ENCODE measurements around the gene COL4A1. TPM values are rescaled to one million over a fixed set of nuclear protein-coding genes. Genes with fewer than 3 reads are reported as not detected.

Gene COL4A1
- total and polyA plus RNA-seq, 12 donors = 83.3 to 342 (median 147) TPM

GRCh38 chr13:110290153-110290552 lies 16.8 kb downstream of the COL4A1 start:
- Histone ChIP-seq H3K4me1 (peaks cover 30 to 84% (median 64%) of the 10 kb centered on the region in 9 donors), H3K27me3 (no peaks in the 10 kb centered on the region), H3K27ac (no peak overlapping the region), H3K4me3 (no peak overlapping the region), H3K9me3 (no peaks in the 10 kb centered on the region), H3K36me3 (peaks cover 0 to 48% (median 0%) of the 10 kb centered on the region in 9 donors)
- no peak for TF ChIP-seq CTCF (IDR thresholded peaks at IDR 0.05)
- WGBS, 2 donors = 89% methylated on average over 10 of the region's 10 CpGs
- intact Hi-C loops (cut with DNase I) = no loop called here
- ATAC-seq = no peak
- DNase-seq = no peak

- Histone ChIP-seq H3K4me1 (peaks cover 32 to 84% (median 65%) of the 10 kb centered on the region in 9 donors), H3K4me3 (no peak overlapping the region), H3K27ac (no peak overlapping the region), H3K36me3 (peaks cover 0 to 52% (median 0%) of the 10 kb centered on the region in 9 donors), H3K27me3 (no peaks in the 10 kb centered on the region), H3K9me3 (no peaks in the 10 kb centered on the region)
- intact Hi-C loops (cut with DNase I) = no loop called here
- 89 to 96% methylated on average over 11 of the region's 11 CpGs for WGBS, 2 donors
- TF ChIP-seq CTCF (IDR thresholded peaks at IDR 0.05) = no peak
- no peak for ATAC-seq
- DNase-seq = no peak
Observed at GRCh38 chr13:110289661-110290060, 17.3 kb downstream of the COL4A1 start.

- no peak for DNase-seq
- H3K9me3 ChIP-seq = no peaks in the 10 kb centered on the region
- no peak for TF ChIP-seq CTCF (IDR thresholded peaks at IDR 0.05)
- no peak overlapping the region for H3K4me3 ChIP-seq
- no peaks in the 10 kb centered on the region for H3K27me3 ChIP-seq
- no peak overlapping the region for H3K27ac ChIP-seq
- H3K36me3 ChIP-seq = peaks cover 0 to 53% (median 0%) of the 10 kb centered on the region in 9 donors
- ATAC-seq = no peak
- WGBS, 2 donors = 84 to 86% methylated on average over 9 of the region's 9 CpGs
- intact Hi-C loops (cut with DNase I) = no loop called here
- H3K4me1 ChIP-seq = peaks cover 34 to 84% (median 65%) of the 10 kb centered on the region in 9 donors
Observed at GRCh38 chr13:110289174-110289573, 17.8 kb downstream of the COL4A1 start.

- DNase-seq (no peak), ATAC-seq (peak; percentile 21 to 88 (median 64))
- H3K9me3 ChIP-seq = no peaks in the 10 kb centered on the region
- H3K36me3 ChIP-seq = peaks cover 0 to 67% (median 0%) of the 10 kb centered on the region in 9 donors
- intact Hi-C loops (cut with DNase I) = no loop called here
- no peak overlapping the region for H3K4me3 ChIP-seq
- 35 to 37% methylated on average over 21 of the region's 21 CpGs for WGBS, 2 donors
- H3K4me1 ChIP-seq = peaks cover 36 to 83% (median 62%) of the 10 kb centered on the region in 9 donors
- H3K27me3 ChIP-seq = no peaks in the 10 kb centered on the region
- H3K27ac ChIP-seq = peak overlapping the region; percentile 40 to 82 (median 70)
- TF ChIP-seq CTCF (IDR thresholded peaks at IDR 0.05) = no peak
Observed at GRCh38 chr13:110286833-110287819, 19.8 kb downstream of the COL4A1 start.
